ENCODE data around the gene NUP205. TPM values are rescaled to one million over a fixed set of nuclear protein-coding genes. Genes with fewer than 3 reads are reported as not detected.
"Not testable (repeated sequence)": the region's sequence is repeated elsewhere in the genome, so short reads cannot be mapped to it uniquely, and the experiment has no call there.

NUP205 gene
- total RNA-seq, 2 donors from 2014 or later: 80.9 to 116 TPM

- peak within 1 kb of the TSS; percentile 100 for H3K4me3 Mint-ChIP-seq
- H3K4me1 Mint-ChIP-seq: peaks cover 22% of the 10 kb centered on the region
- peak within 1 kb of the TSS; percentile 99 for H3K27ac Mint-ChIP-seq
- peaks cover 14% of the 10 kb centered on the region for H3K36me3 Mint-ChIP-seq (ENCODE audit: low read depth)
- H3K9me3 Mint-ChIP-seq: no peaks in the 10 kb centered on the region
- peak; percentile 87 for ATAC-seq (replicated peaks)
- no peaks in the 10 kb centered on the region for H3K27me3 Mint-ChIP-seq
These were observed 104.8 kb downstream of the NUP205 start, which contains the start of gene STMP1 for GRCh38 chr7:135662373-135663114. Gene STMP1, plus strand, starts transcription at chr7:135662514.

- peak overlapping the region; percentile 100 for H3K4me3 Mint-ChIP-seq
- no peaks in the 10 kb centered on the region for H3K9me3 Mint-ChIP-seq
- peak; percentile 67 for ATAC-seq (replicated peaks)
- H3K27me3 Mint-ChIP-seq: no peaks in the 10 kb centered on the region
- peaks cover 18% of the 10 kb centered on the region for H3K36me3 Mint-ChIP-seq (ENCODE audit: low read depth)
- H3K4me1 Mint-ChIP-seq: peaks cover 34% of the 10 kb centered on the region
- H3K27ac Mint-ChIP-seq: peak overlapping the region; percentile 83
These were observed 106.4 kb downstream of the NUP205 start for GRCh38 chr7:135664046-135664589.

- Mint-ChIP-seq H3K36me3 (ENCODE audit: low read depth) (peaks cover 18% of the 10 kb centered on the region), H3K4me1 (peaks cover 40% of the 10 kb centered on the region), H3K27me3 (no peaks in the 10 kb centered on the region), H3K27ac (peak overlapping the region; percentile 83), H3K4me3 (peak overlapping the region; percentile 100), H3K9me3 (no peaks in the 10 kb centered on the region)
- ATAC-seq (replicated peaks): no peak
These were observed 107.3 kb downstream of the NUP205 start for GRCh38 chr7:135665042-135665441.

GRCh38 chr7:135666156-135666555 lies 108.4 kb downstream of the NUP205 start:
- no peak overlapping the region for H3K4me3 Mint-ChIP-seq
- no peaks in the 10 kb centered on the region for H3K9me3 Mint-ChIP-seq
- no peak overlapping the region for H3K27ac Mint-ChIP-seq
- peaks cover 41% of the 10 kb centered on the region for H3K4me1 Mint-ChIP-seq
- no peak for ATAC-seq (replicated peaks)
- no peaks in the 10 kb centered on the region for H3K27me3 Mint-ChIP-seq
- peaks cover 18% of the 10 kb centered on the region for H3K36me3 Mint-ChIP-seq (ENCODE audit: low read depth)

- H3K27ac Mint-ChIP-seq: no peak overlapping the region
- H3K36me3 Mint-ChIP-seq (ENCODE audit: low read depth): peaks cover 18% of the 10 kb centered on the region
- no peaks in the 10 kb centered on the region for H3K9me3 Mint-ChIP-seq
- H3K4me3 Mint-ChIP-seq: no peak overlapping the region
- ATAC-seq (replicated peaks): no peak
- peaks cover 37% of the 10 kb centered on the region for H3K4me1 Mint-ChIP-seq
- H3K27me3 Mint-ChIP-seq: no peaks in the 10 kb centered on the region
These were observed 109.1 kb downstream of the NUP205 start for GRCh38 chr7:135666846-135667245.

- not testable (repeated sequence) for H3K4me3 Mint-ChIP-seq; H3K27me3 Mint-ChIP-seq; H3K27ac Mint-ChIP-seq; ATAC-seq (replicated peaks); H3K9me3 Mint-ChIP-seq
- Mint-ChIP-seq H3K36me3 (ENCODE audit: low read depth) (peaks cover 20% of the 10 kb centered on the region), H3K4me1 (peaks cover 36% of the 10 kb centered on the region)
These were observed 109.9 kb downstream of the NUP205 start for GRCh38 chr7:135667626-135668025.

- not testable (repeated sequence) for H3K27me3 Mint-ChIP-seq; H3K4me3 Mint-ChIP-seq; H3K9me3 Mint-ChIP-seq; ATAC-seq (replicated peaks); H3K27ac Mint-ChIP-seq
- peaks cover 30% of the 10 kb centered on the region for H3K36me3 Mint-ChIP-seq (ENCODE audit: low read depth)
- H3K4me1 Mint-ChIP-seq: peaks cover 36% of the 10 kb centered on the region
These were observed 111.2 kb downstream of the NUP205 start for GRCh38 chr7:135668852-135669395.

- no peak for ATAC-seq (replicated peaks)
- H3K4me3 Mint-ChIP-seq: no peak overlapping the region
- H3K36me3 Mint-ChIP-seq (ENCODE audit: low read depth): peaks cover 38% of the 10 kb centered on the region
- H3K4me1 Mint-ChIP-seq: peaks cover 34% of the 10 kb centered on the region
- H3K9me3 Mint-ChIP-seq: no peaks in the 10 kb centered on the region
- H3K27me3 Mint-ChIP-seq: no peaks in the 10 kb centered on the region
- H3K27ac Mint-ChIP-seq: no peak overlapping the region
These were observed 112.1 kb downstream of the NUP205 start for GRCh38 chr7:135669774-135670173.

GRCh38 chr7:135670179-135670578 lies 112.5 kb downstream of the NUP205 start:
- H3K27ac Mint-ChIP-seq: no peak overlapping the region
- no peaks in the 10 kb centered on the region for H3K27me3 Mint-ChIP-seq
- peaks cover 42% of the 10 kb centered on the region for H3K36me3 Mint-ChIP-seq (ENCODE audit: low read depth)
- H3K4me1 Mint-ChIP-seq: peaks cover 34% of the 10 kb centered on the region
- no peaks in the 10 kb centered on the region for H3K9me3 Mint-ChIP-seq
- H3K4me3 Mint-ChIP-seq: no peak overlapping the region
- ATAC-seq (replicated peaks): no peak

GRCh38 chr7:135672560-135673359 lies 115.0 kb downstream of the NUP205 start:
- Mint-ChIP-seq H3K9me3 (no peaks in the 10 kb centered on the region), H3K4me3 (no peak overlapping the region), H3K4me1 (peaks cover 24% of the 10 kb centered on the region), H3K27me3 (no peaks in the 10 kb centered on the region), H3K36me3 (ENCODE audit: low read depth) (peaks cover 56% of the 10 kb centered on the region), H3K27ac (no peak overlapping the region)
- ATAC-seq (replicated peaks): peak; percentile 40

- Mint-ChIP-seq H3K27me3 (no peaks in the 10 kb centered on the region), H3K4me1 (peaks cover 20% of the 10 kb centered on the region), H3K4me3 (no peak overlapping the region), H3K36me3 (ENCODE audit: low read depth) (peaks cover 60% of the 10 kb centered on the region), H3K27ac (no peak overlapping the region), H3K9me3 (no peaks in the 10 kb centered on the region)
- ATAC-seq (replicated peaks): no peak
These were observed 115.6 kb downstream of the NUP205 start for GRCh38 chr7:135673360-135673706.

- Mint-ChIP-seq H3K36me3 (ENCODE audit: low read depth) (peaks cover 64% of the 10 kb centered on the region), H3K4me3 (no peak overlapping the region), H3K27ac (no peak overlapping the region), H3K27me3 (no peaks in the 10 kb centered on the region), H3K9me3 (no peaks in the 10 kb centered on the region), H3K4me1 (no peaks in the 10 kb centered on the region)
- ATAC-seq (replicated peaks): no peak
These were observed 121.2 kb downstream of the NUP205 start for GRCh38 chr7:135678612-135679575.

GRCh38 chr7:135681762-135682161 lies 124.0 kb downstream of the NUP205 start:
- Mint-ChIP-seq H3K27ac (no peak overlapping the region), H3K27me3 (no peaks in the 10 kb centered on the region), H3K4me3 (no peak overlapping the region), H3K4me1 (no peaks in the 10 kb centered on the region), H3K9me3 (no peaks in the 10 kb centered on the region), H3K36me3 (ENCODE audit: low read depth) (peaks cover 35% of the 10 kb centered on the region)
- ATAC-seq (replicated peaks): no peak

- H3K9me3 Mint-ChIP-seq: no peaks in the 10 kb centered on the region
- no peaks in the 10 kb centered on the region for H3K4me1 Mint-ChIP-seq
- no peaks in the 10 kb centered on the region for H3K27me3 Mint-ChIP-seq
- no peak overlapping the region for H3K27ac Mint-ChIP-seq
- peaks cover 31% of the 10 kb centered on the region for H3K36me3 Mint-ChIP-seq (ENCODE audit: low read depth)
- H3K4me3 Mint-ChIP-seq: no peak overlapping the region
- no peak for ATAC-seq (replicated peaks)
These were observed 124.5 kb downstream of the NUP205 start for GRCh38 chr7:135682191-135682590.
